Thyroid gland (tissue), 4 donors: Measurements from ENCODE around the gene TCOF1. TPM values are rescaled to one million over a fixed set of nuclear protein-coding genes. Genes with fewer than 3 reads are reported as not detected.

Experiments
- DNase-seq, 2 donors: peaks; one replicate each; pipeline ENCODE4 v3.0.0-alpha.2; 2019
- H3K27ac ChIP-seq, 3 donors: fragments of 200-600 bp; sonication (generic); 1 replicate in 2 of 3; 2 replicates in 1 of 3; pipeline ENCODE4 v1.5.1; 2016 to 2019; ENCODE audit warnings: mild to moderate bottlenecking in 1 of 3, moderate library complexity in 1 of 3
- H3K27me3 ChIP-seq: fragments of 200-600 bp; sonication (generic); one replicate; pipeline ENCODE4 v1.5.1; 2019
- H3K36me3 ChIP-seq, 2 donors: fragments of 200-600 bp; sonication (generic); one replicate each; pipeline ENCODE4 v1.5.1; 2016 to 2019
- H3K4me1 ChIP-seq, 2 donors: fragments of 200-600 bp; sonication (generic); one replicate each; pipeline ENCODE4 v1.5.1; 2017 to 2019
- H3K4me3 ChIP-seq, 3 donors: fragments of 200-600 bp; sonication (generic); replicated peaks in 1 of 3; 1 replicate in 2 of 3; 2 replicates in 1 of 3; pipeline ENCODE4 v1.5.1; 2016; ENCODE audit warnings: mild to moderate bottlenecking in 1 of 3
- H3K9me3 ChIP-seq: fragments of 200-600 bp; sonication (generic); one replicate; pipeline ENCODE4 v1.5.1; 2017
- CTCF ChIP-seq, 6 experiments: fragments of 200-600 bp in 3 of 6; fragments of 450-650 bp in 3 of 6; sonication (generic) in 3 of 6; IDR thresholded peaks; one replicate each; pipeline ENCODE4 v1.5.1; 2016 to 2019; ENCODE audit warnings: antibody characterized with exemption in 6 of 6, mild to moderate bottlenecking in 2 of 6, inconsistent platforms in 1 of 6, moderate library complexity in 1 of 6
- POLR2A ChIP-seq, 2 donors: fragments of 450-650 bp; IDR thresholded peaks; one replicate each; pipeline ENCODE4 v1.6.1; 2017; ENCODE audit warnings: antibody characterized with exemption in 2 of 2, mild to moderate bottlenecking in 2 of 2, moderate library complexity in 1 of 2
- WGBS, 2 donors: methylation state at CpG; one replicate each; pipeline ENCODE4 v1.1.5; 2017; 5-methylcytosine and 5-hydroxymethylcytosine counted together
- intact Hi-C: fragments of 100-400 bp; cut with DNase I; formaldehyde crosslinking; loops from one replicate; pipeline ENCODE4 v1.15.1; 2023
- total RNA-seq, 4 donors: library from RNA; depleted of rRNA; stranded (reverse); fragments of >200 nt; gene quantifications; one replicate each; pipeline ENCODE4 v1.2.3, GENCODE V29; 2016

Gene TCOF1
- total RNA-seq, 4 donors from 2014 or later: 20.7 to 28.0 (median 25.3) TPM

GRCh38 chr5:150342583-150342982 is 14.9 kb upstream of the TCOF1 start:
- no peak overlapping the region for H3K27ac ChIP-seq
- no peak for DNase-seq
- no peaks in the 10 kb centered on the region for H3K36me3 ChIP-seq
- no peaks in the 10 kb centered on the region for H3K4me1 ChIP-seq
- no peaks in the 10 kb centered on the region for H3K9me3 ChIP-seq
- H3K4me3 ChIP-seq: no peak overlapping the region
- no peaks in the 10 kb centered on the region for H3K27me3 ChIP-seq
- intact Hi-C loops: no loop called here
- TF ChIP-seq POLR2A (IDR thresholded peaks at IDR 0.05): no peak
- no peak for TF ChIP-seq CTCF (IDR thresholded peaks at IDR 0.05)
- WGBS, 2 donors: 83 to 96% methylated on average over 5 of the region's 5 CpGs

GRCh38 chr5:150343994-150344631 is 13.4 kb upstream of the TCOF1 start:
- 85 to 89% methylated on average over 7 of the region's 7 CpGs for WGBS, 2 donors
- no peaks in the 10 kb centered on the region for H3K4me1 ChIP-seq
- H3K36me3 ChIP-seq: no peaks in the 10 kb centered on the region
- intact Hi-C loops: no loop called here
- no peaks in the 10 kb centered on the region for H3K9me3 ChIP-seq
- TF ChIP-seq POLR2A (IDR thresholded peaks at IDR 0.05) (no peak), CTCF (IDR thresholded peaks at IDR 0.05) (no peak)
- no peak overlapping the region for H3K27ac ChIP-seq
- DNase-seq: no peak
- H3K4me3 ChIP-seq: no peak overlapping the region
- no peaks in the 10 kb centered on the region for H3K27me3 ChIP-seq

GRCh38 chr5:150345716-150346115 is 11.8 kb upstream of the TCOF1 start:
- DNase-seq: no peak
- H3K4me1 ChIP-seq: no peaks in the 10 kb centered on the region
- intact Hi-C loops: no loop called here
- no peaks in the 10 kb centered on the region for H3K27me3 ChIP-seq
- TF ChIP-seq POLR2A (IDR thresholded peaks at IDR 0.05): no peak
- TF ChIP-seq CTCF (IDR thresholded peaks at IDR 0.05): no peak
- no peak overlapping the region for H3K4me3 ChIP-seq
- no peak overlapping the region for H3K27ac ChIP-seq
- 81 to 86% methylated on average over 5 of the region's 5 CpGs for WGBS, 2 donors
- no peaks in the 10 kb centered on the region for H3K9me3 ChIP-seq
- no peaks in the 10 kb centered on the region for H3K36me3 ChIP-seq

DNA sequence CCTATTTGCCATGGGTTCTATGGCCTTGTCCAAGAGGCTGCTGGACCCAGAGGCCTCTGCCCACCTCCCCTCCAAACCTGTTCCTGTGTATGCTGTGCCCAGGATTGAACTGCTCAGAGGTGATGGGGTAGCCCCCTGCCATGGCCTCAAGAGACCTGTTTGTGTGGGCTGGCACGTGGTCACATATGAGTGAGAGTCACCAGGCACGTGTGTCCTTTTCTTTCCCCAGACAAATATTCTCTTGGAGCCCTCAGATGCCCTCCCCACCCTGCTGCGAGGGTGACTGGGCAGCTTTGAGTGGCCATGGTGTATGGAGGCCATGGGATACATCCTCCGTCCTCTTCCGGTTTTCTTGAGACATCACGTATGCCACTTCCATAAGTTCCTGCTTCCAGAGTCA is 10.9 kb upstream of the TCOF1 start:
- Histone ChIP-seq H3K9me3 (no peaks in the 10 kb centered on the region), H3K4me1 (no peaks in the 10 kb centered on the region), H3K4me3 (no peak overlapping the region), H3K36me3 (no peaks in the 10 kb centered on the region), H3K27ac (no peak overlapping the region), H3K27me3 (no peaks in the 10 kb centered on the region)
- TF ChIP-seq POLR2A (IDR thresholded peaks at IDR 0.05) (no peak), CTCF (IDR thresholded peaks at IDR 0.05) (no peak)
- 89 to 95% methylated on average over 6 of the region's 6 CpGs for WGBS, 2 donors
- intact Hi-C loops: no loop called here
- no peak for DNase-seq

GRCh38 chr5:150347003-150347402 is 10.5 kb upstream of the TCOF1 start:
- intact Hi-C loops: no loop called here
- no peak for DNase-seq
- Histone ChIP-seq H3K4me1 (no peaks in the 10 kb centered on the region), H3K27ac (no peak overlapping the region), H3K36me3 (no peaks in the 10 kb centered on the region), H3K27me3 (no peaks in the 10 kb centered on the region), H3K4me3 (no peak overlapping the region), H3K9me3 (no peaks in the 10 kb centered on the region)
- 88 to 89% methylated on average over 2 of the region's 2 CpGs for WGBS, 2 donors
- TF ChIP-seq POLR2A (IDR thresholded peaks at IDR 0.05) (no peak), CTCF (IDR thresholded peaks at IDR 0.05) (no peak)
